Gastrocnemius medialis (tissue), 4 donors: Measurements from ENCODE around the gene C16orf96. TPM values are rescaled to one million over a fixed set of nuclear protein-coding genes. Genes with fewer than 3 reads are reported as not detected.

ENCODE experiments used
- ATAC-seq, 2 donors: fragments of 150-250 bp; one replicate each; pipeline ENCODE4 v1.9.1; 2016
- DNase-seq, 2 donors: peaks; one replicate each; pipeline ENCODE4 v3.0.0-alpha.2; 2019
- H3K27ac ChIP-seq, 4 donors: fragments of 200-600 bp; sonication (generic); 1 replicate in 1 of 4; 2 replicates in 3 of 4; pipeline ENCODE4 v1.5.1; 2016 to 2018; ENCODE audit warnings: mild to moderate bottlenecking in 2 of 4, moderate library complexity in 1 of 4
- H3K27me3 ChIP-seq, 3 donors: fragments of 200-600 bp; sonication (generic) in 2 of 3; 1 replicate in 1 of 3; 2 replicates in 2 of 3; pipeline versions ENCODE4 v1.5.1 to v1.6.0; 2016 to 2019; ENCODE audit warnings: mild to moderate bottlenecking in 1 of 3, moderate library complexity in 1 of 3
- H3K36me3 ChIP-seq, 2 donors: fragments of 200-600 bp; sonication (generic) in 1 of 2; one replicate each; pipeline ENCODE4 v1.5.1; 2017 to 2018
- H3K4me1 ChIP-seq, 2 donors: fragments of 200-600 bp; sonication (generic) in 1 of 2; one replicate each; pipeline ENCODE4 v1.5.1; 2016 to 2017; ENCODE audit warnings: mild to moderate bottlenecking in 2 of 2
- H3K4me3 ChIP-seq, 4 donors: fragments of 200-600 bp; sonication (generic) in 3 of 4; 1 replicate in 1 of 4; 2 replicates in 3 of 4; pipeline ENCODE4 v1.5.1; 2016 to 2019; ENCODE audit warnings: mild to moderate bottlenecking in 2 of 4
- H3K9me3 ChIP-seq, 3 donors: fragments of 200-600 bp; sonication (generic) in 2 of 3; 1 replicate in 1 of 3; 2 replicates in 2 of 3; pipeline ENCODE4 v1.5.1; 2016 to 2019
- POLR2A ChIP-seq, 2 donors: fragments of 450-650 bp; IDR thresholded peaks; one replicate each; pipeline ENCODE4 v1.6.1; 2017; ENCODE audit warnings: antibody characterized with exemption in 2 of 2, mild to moderate bottlenecking in 2 of 2, moderate library complexity in 2 of 2
- in situ Hi-C, 4 donors: fragments of 200-750 bp; cut with MboI; loops; one replicate each; pipeline versions ENCODE4 v1.15.0 to v1.8.0; 2017; ENCODE audit warnings: low sequenced_read_pairs in 4 of 4
- intact Hi-C: fragments of 100-400 bp; cut with DNase I; formaldehyde crosslinking; loops from one replicate; pipeline ENCODE4 v1.15.1; 2023; ENCODE audit warnings: low total_unique reads
- total RNA-seq, 4 donors: library from RNA; depleted of rRNA; stranded (reverse); fragments of >200 nt; gene quantifications; one replicate each; pipeline versions ENCODE4 v1.1.0 to v1.2.3, GENCODE V29; 2016
- TF ChIP-seq, protein P1 (sequence below), 5 experiments: fragments of 450-650 bp in 3 of 5; fragments of 200-600 bp in 2 of 5; sonication (generic) in 2 of 5; IDR thresholded peaks in 4 of 5; conservative IDR thresholded peaks in 1 of 5; 1 replicate in 4 of 5; 2 replicates in 1 of 5; pipeline ENCODE4 v1.5.1; 2016 to 2019; ENCODE audit warnings: antibody characterized with exemption in 5 of 5, mild to moderate bottlenecking in 3 of 5, moderate library complexity in 3 of 5

The C16orf96 gene
- total RNA-seq, 4 donors from 2014 or later, result 0.15 to 0.59 TPM; not detected in 2

DNA sequence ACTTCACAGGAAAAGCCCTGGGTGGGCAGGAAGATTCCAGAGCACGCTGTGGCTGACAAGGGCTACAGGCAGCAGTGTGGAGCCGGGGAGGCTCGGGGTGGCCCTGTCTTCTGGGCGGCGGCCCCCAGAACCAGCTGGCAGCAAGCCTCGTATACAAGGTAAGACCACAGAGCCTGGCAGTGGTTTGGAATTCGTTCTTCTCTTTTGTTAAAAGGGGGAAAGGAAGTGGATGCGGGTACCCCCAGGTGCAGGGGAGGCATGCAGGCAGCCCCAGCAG is 52.5 kb downstream of the C16orf96 start:
- ATAC-seq (no peak), DNase-seq (no peak)
- Histone ChIP-seq H3K27ac (no peak overlapping the region), H3K27me3 (no peaks in the 10 kb centered on the region), H3K4me3 (no peak overlapping the region), H3K4me1 (peaks cover 21 to 30% of the 10 kb centered on the region in 2 donors), H3K36me3 (peaks cover 0 to 20% of the 10 kb centered on the region in 2 donors), H3K9me3 (no peaks in the 10 kb centered on the region)
- intact Hi-C loops (no loop called here), in situ Hi-C loops (loop anchor here in 1 of 4 donors (25.0 kb wide), 1 partner anchor 96 kb away; no protein-coding TSS in a partner anchor)
- TF ChIP-seq POLR2A (IDR thresholded peaks at IDR 0.05), result no peak
- TF ChIP-seq, protein P1, sequence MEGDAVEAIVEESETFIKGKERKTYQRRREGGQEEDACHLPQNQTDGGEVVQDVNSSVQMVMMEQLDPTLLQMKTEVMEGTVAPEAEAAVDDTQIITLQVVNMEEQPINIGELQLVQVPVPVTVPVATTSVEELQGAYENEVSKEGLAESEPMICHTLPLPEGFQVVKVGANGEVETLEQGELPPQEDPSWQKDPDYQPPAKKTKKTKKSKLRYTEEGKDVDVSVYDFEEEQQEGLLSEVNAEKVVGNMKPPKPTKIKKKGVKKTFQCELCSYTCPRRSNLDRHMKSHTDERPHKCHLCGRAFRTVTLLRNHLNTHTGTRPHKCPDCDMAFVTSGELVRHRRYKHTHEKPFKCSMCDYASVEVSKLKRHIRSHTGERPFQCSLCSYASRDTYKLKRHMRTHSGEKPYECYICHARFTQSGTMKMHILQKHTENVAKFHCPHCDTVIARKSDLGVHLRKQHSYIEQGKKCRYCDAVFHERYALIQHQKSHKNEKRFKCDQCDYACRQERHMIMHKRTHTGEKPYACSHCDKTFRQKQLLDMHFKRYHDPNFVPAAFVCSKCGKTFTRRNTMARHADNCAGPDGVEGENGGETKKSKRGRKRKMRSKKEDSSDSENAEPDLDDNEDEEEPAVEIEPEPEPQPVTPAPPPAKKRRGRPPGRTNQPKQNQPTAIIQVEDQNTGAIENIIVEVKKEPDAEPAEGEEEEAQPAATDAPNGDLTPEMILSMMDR (IDR thresholded peaks at IDR 0.05 in 4 of 5, conservative IDR thresholded peaks at IDR 0.05 in 1 of 5), result no peak

- H3K4me3 ChIP-seq, result no peak overlapping the region
- ATAC-seq (no peak), DNase-seq (no peak)
- H3K4me1 ChIP-seq, result peaks cover 21 to 32% of the 10 kb centered on the region in 2 donors
- no peak overlapping the region for H3K27ac ChIP-seq
- peaks cover 0 to 20% of the 10 kb centered on the region in 2 donors for H3K36me3 ChIP-seq
- no peaks in the 10 kb centered on the region for H3K27me3 ChIP-seq
- intact Hi-C loops, result loop anchor here (10.0 kb wide), 1 partner anchor 465 kb away; the partner anchor contains the start of gene ALG1
- H3K9me3 ChIP-seq, result no peaks in the 10 kb centered on the region
- in situ Hi-C loops, result loop anchor here in 1 of 4 donors (25.0 kb wide), 1 partner anchor 97 kb away; no protein-coding TSS in a partner anchor
- TF ChIP-seq, protein P1 (IDR thresholded peaks at IDR 0.05 in 4 of 5, conservative IDR thresholded peaks at IDR 0.05 in 1 of 5), result no peak
- no peak for TF ChIP-seq POLR2A (IDR thresholded peaks at IDR 0.05)
Measured at GRCh38 chr16:4609200-4610010, 53.3 kb downstream of the C16orf96 start.

DNA sequence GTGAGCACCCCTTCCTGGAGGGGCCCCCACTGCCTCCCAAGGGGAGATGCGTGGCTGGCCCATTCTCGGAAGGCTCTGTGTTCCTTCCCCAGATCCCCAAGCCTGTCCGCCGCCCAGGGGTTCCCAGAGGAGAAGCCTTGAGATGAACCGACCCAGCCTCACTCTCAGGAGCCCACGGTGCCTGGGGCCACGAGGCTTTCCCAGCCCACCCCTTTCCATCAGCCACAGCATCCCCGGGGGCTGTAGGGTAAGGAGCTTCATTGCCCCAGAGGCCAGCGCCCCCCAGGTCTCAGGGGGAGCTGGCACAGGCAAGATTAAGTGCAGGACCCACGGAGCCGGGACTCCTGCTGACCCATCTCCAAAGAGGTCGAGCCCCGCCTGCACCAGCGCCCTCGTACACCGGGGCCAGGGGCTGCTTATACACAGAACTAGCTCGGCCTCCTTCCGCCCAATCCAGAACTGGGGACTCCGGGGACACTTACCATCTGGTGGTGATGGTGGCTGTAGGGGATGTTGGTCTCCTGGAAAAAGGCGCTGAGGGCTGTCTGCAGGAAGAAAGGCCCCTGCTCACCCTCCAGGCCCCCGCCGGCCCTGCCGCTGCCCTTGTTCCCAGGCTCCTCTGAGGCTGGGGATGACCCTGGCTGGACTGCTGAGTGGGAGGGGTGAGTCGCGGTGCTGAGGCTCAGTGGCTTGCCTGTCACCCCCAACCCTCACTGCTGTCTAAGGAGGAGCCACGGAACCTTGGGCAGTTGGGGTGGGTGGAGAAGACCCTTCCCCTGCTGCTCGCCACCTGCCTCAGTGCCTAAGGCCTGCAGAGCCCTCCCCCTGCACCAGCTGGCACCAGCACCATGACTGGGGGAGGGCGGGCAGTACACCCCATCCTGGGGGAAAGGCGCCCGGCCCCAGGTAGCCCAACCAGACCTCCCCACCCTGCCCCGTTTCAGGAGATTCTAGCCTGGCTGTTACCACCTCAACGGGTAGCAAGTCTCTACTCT is 54.2 kb downstream of the C16orf96 start:
- peaks cover 25 to 37% of the 10 kb centered on the region in 2 donors for H3K4me1 ChIP-seq
- peaks cover 0 to 20% of the 10 kb centered on the region in 2 donors for H3K36me3 ChIP-seq
- DNase-seq, result no peak
- intact Hi-C loops (loop anchor here (10.0 kb wide), 1 partner anchor 464 kb away; the partner anchor contains the start of gene ALG1), in situ Hi-C loops (loop anchor here in 1 of 4 donors (25.0 kb wide), 1 partner anchor 98 kb away; no protein-coding TSS in a partner anchor)
- no peak overlapping the region for H3K27ac ChIP-seq
- ATAC-seq, result no peak
- no peak overlapping the region for H3K4me3 ChIP-seq
- no peak for TF ChIP-seq POLR2A (IDR thresholded peaks at IDR 0.05)
- TF ChIP-seq, protein P1 (IDR thresholded peaks at IDR 0.05 in 4 of 5, conservative IDR thresholded peaks at IDR 0.05 in 1 of 5), result no peak
- H3K27me3 ChIP-seq, result no peaks in the 10 kb centered on the region
- no peaks in the 10 kb centered on the region for H3K9me3 ChIP-seq

DNA sequence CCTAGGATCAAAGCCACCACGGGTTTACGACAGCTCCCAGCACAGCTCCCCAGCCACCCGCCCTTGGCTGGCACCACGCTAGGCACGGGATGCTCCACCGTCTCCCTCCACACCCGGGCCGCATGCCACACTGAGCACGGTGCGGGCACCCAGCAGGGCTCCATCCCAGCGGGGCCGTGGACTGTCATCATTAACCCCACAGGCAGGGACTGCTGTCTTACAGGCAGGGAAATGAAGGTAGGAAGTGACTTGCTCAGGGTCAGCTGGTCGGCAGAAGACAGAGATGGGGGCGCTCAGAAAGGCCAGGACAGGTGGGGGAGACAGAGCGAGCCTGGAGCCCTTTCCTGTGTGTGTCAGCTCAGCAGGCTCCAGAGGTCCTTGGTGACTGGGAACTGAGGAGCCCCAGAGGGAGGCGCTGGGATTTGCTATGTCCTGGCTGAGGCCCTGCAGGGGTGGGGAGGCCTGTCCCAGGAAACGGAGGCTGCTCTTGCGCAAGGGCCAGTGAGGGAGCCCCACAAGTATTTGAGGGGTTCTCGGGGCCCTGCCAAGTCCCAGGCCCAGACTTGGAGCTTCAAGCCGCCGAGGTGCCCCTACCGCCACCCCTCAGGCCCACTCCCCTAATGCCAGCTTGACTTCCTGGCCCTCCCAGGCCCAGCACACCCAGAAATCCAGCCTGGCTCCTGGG is 55.3 kb downstream of the C16orf96 start:
- TF ChIP-seq, protein P1 (IDR thresholded peaks at IDR 0.05 in 4 of 5, conservative IDR thresholded peaks at IDR 0.05 in 1 of 5), result no peak
- TF ChIP-seq POLR2A (IDR thresholded peaks at IDR 0.05), result no peak
- ATAC-seq, result no peak
- Histone ChIP-seq H3K9me3 (no peaks in the 10 kb centered on the region), H3K4me3 (no peak overlapping the region), H3K27ac (no peak overlapping the region), H3K4me1 (peaks cover 33 to 44% of the 10 kb centered on the region in 2 donors), H3K36me3 (peaks cover 0 to 20% of the 10 kb centered on the region in 2 donors), H3K27me3 (no peaks in the 10 kb centered on the region)
- in situ Hi-C loops, result loop anchor here in 1 of 4 donors (25.0 kb wide), 1 partner anchor 99 kb away; no protein-coding TSS in a partner anchor
- intact Hi-C loops, result loop anchor here (10.0 kb wide), 1 partner anchor 463 kb away; the partner anchor contains the start of gene ALG1
- no peak for DNase-seq
